Activated CD4-positive, alpha-beta T cell treated with anti-CD3 and anti-CD28 coated beads for 36 hours (primary cell): ENCODE results near the gene CREB3L1. TPM values are rescaled to one million over a fixed set of nuclear protein-coding genes. Genes with fewer than 3 reads are reported as not detected.

ENCODE experiments used
- ATAC-seq: fragments of 200-7000 bp; cut with Tn5 transposase; one replicate; pipeline ENCODE4 v1.10.0; 2021; ENCODE audit warnings: mild to moderate bottlenecking, moderate library complexity
- CTCF ChIA-PET: fragments of 350-600 bp; sonication (Branson Sonifier 250); formaldehyde crosslinking; loops from one replicate; lab custom pipeline; 2021; ENCODE audit warnings: antibody characterized with exemption; lab: Charles Lee
- POLR2A ChIA-PET: fragments of 350-600 bp; sonication (Branson Sonifier 250); formaldehyde crosslinking; loops from one replicate; lab custom pipeline; 2021; ENCODE audit warnings: antibody characterized with exemption, inconsistent platforms; lab: Charles Lee
- DNase-seq: peaks from one replicate; pipeline ENCODE4 v3.0.0-alpha.2; 2020
- H3K27ac Mint-ChIP-seq: one replicate; pipeline ENCODE4 v1.8.0; 2021; ENCODE audit warnings: mixed read lengths
- H3K27me3 Mint-ChIP-seq: one replicate; pipeline ENCODE4 v1.8.0; 2021; ENCODE audit warnings: mixed read lengths
- H3K36me3 Mint-ChIP-seq: one replicate; pipeline ENCODE4 v1.8.0; 2021; ENCODE audit warnings: low read depth, mixed read lengths
- H3K4me1 Mint-ChIP-seq: one replicate; pipeline ENCODE4 v1.8.0; 2021; ENCODE audit warnings: mixed read lengths
- H3K4me3 Mint-ChIP-seq: one replicate; pipeline ENCODE4 v1.8.0; 2021; ENCODE audit warnings: mild to moderate bottlenecking, moderate library complexity, mixed read lengths
- H3K9me3 Mint-ChIP-seq: one replicate; pipeline ENCODE4 v1.8.0; 2021; ENCODE audit warnings: low read depth, mixed read lengths
- intact Hi-C, 2 experiments: fragments of 100-400 bp; cut with DNase I in 1 of 2; cut with micrococcal nuclease in 1 of 2; formaldehyde crosslinking; loops; one replicate each; pipeline versions ENCODE4 v1.14.2 to v1.15.1; 2022 to 2024; cut with DNase I, micrococcal nuclease
- total RNA-seq, 2 experiments: library from RNA; stranded (reverse); gene quantifications; one replicate each; pipeline ENCODE4 v1.2.3, GENCODE V29; 2021

Gene CREB3L1
- total RNA-seq, 2 experiments from 2014 or later, result 0.19 TPM; not detected in 1

- peaks cover 53% of the 10 kb centered on the region for H3K4me1 Mint-ChIP-seq
- ChIA-PET POLR2A (no interaction called here), CTCF (interaction anchor here (0.9 to 7.3 kb wide), 3 partner anchors 11 to 126 kb away, joined by 3 to 141 read pairs (median 4); partner anchors contain the start of gene DGKZ)
- no peak overlapping the region for H3K4me3 Mint-ChIP-seq
- H3K27me3 Mint-ChIP-seq, result no peaks in the 10 kb centered on the region
- no peak for ATAC-seq
- peaks cover 2% of the 10 kb centered on the region for H3K36me3 Mint-ChIP-seq
- intact Hi-C loops, result loop anchor here in 1 of 2 experiments (10.0 kb wide), 1 partner anchor 59 kb away; no protein-coding TSS in a partner anchor
- no peak for DNase-seq
- peak overlapping the region; percentile 19 for H3K27ac Mint-ChIP-seq
- H3K9me3 Mint-ChIP-seq, result no peaks in the 10 kb centered on the region
Observed at GRCh38 chr11:46363455-46364005, 86.1 kb downstream of the CREB3L1 start.

- Mint-ChIP-seq H3K36me3 (peaks cover 2% of the 10 kb centered on the region), H3K27ac (peak overlapping the region; percentile 19), H3K27me3 (no peaks in the 10 kb centered on the region), H3K4me3 (no peak overlapping the region), H3K9me3 (no peaks in the 10 kb centered on the region), H3K4me1 (peaks cover 50% of the 10 kb centered on the region)
- DNase-seq (no peak), ATAC-seq (no peak)
- intact Hi-C loops, result loop anchor here in 1 of 2 experiments (10.0 kb wide), 1 partner anchor 59 kb away; no protein-coding TSS in a partner anchor
- CTCF ChIA-PET, result interaction anchor here (0.9 to 7.3 kb wide), 2 partner anchors 12 to 126 kb away, joined by 3 to 141 read pairs; partner anchors contain the start of gene DGKZ
- POLR2A ChIA-PET, result no interaction called here
Observed at GRCh38 chr11:46364056-46364455, 86.6 kb downstream of the CREB3L1 start.

- Mint-ChIP-seq H3K27ac (peak overlapping the region; percentile 22), H3K27me3 (no peaks in the 10 kb centered on the region), H3K4me1 (peaks cover 49% of the 10 kb centered on the region), H3K4me3 (no peak overlapping the region), H3K9me3 (no peaks in the 10 kb centered on the region), H3K36me3 (peaks cover 8% of the 10 kb centered on the region)
- ChIA-PET CTCF (interaction anchor here (0.6 to 7.3 kb wide), 5 partner anchors 13 to 177 kb away, joined by 3 to 141 read pairs (median 3); partner anchors contain the start of genes CHRM4 and DGKZ), POLR2A (no interaction called here)
- ATAC-seq (no peak), DNase-seq (no peak)
- intact Hi-C loops, result loop anchor here in 1 of 2 experiments (5.0 to 10.0 kb wide), 2 partner anchors 60 to 127 kb away; no protein-coding TSS in a partner anchor
Observed at GRCh38 chr11:46364791-46365190, 87.3 kb downstream of the CREB3L1 start.

- no peaks in the 10 kb centered on the region for H3K27me3 Mint-ChIP-seq
- H3K9me3 Mint-ChIP-seq, result no peaks in the 10 kb centered on the region
- peaks cover 39% of the 10 kb centered on the region for H3K4me1 Mint-ChIP-seq
- peaks cover 15% of the 10 kb centered on the region for H3K36me3 Mint-ChIP-seq
- H3K4me3 Mint-ChIP-seq, result no peak overlapping the region
- DNase-seq (no peak), ATAC-seq (no peak)
- intact Hi-C loops, result loop anchor here in 1 of 2 experiments (2.0 to 10.0 kb wide), 3 partner anchors 13 to 129 kb away; no protein-coding TSS in a partner anchor
- H3K27ac Mint-ChIP-seq, result no peak overlapping the region
- ChIA-PET POLR2A (interaction anchor here (0.6 to 1.2 kb wide), 3 partner anchors 13 to 138 kb away, joined by 3 read pairs; no protein-coding TSS in a partner anchor), CTCF (interaction anchor here (0.9 to 7.3 kb wide), 6 partner anchors 8 to 123 kb away, joined by 3 to 141 read pairs (median 4); partner anchors contain the start of gene DGKZ)
Observed at GRCh38 chr11:46366260-46366659, 88.8 kb downstream of the CREB3L1 start.

- no peak for ATAC-seq
- CTCF ChIA-PET, result interaction anchor here (0.7 to 7.3 kb wide), 4 partner anchors 8 to 123 kb away, joined by 3 to 141 read pairs (median 4); partner anchors contain the start of gene DGKZ
- POLR2A ChIA-PET, result interaction anchor here (0.6 to 1.2 kb wide), 3 partner anchors 13 to 137 kb away, joined by 3 read pairs; no protein-coding TSS in a partner anchor
- Mint-ChIP-seq H3K27me3 (no peaks in the 10 kb centered on the region), H3K9me3 (no peaks in the 10 kb centered on the region), H3K4me3 (no peak overlapping the region), H3K27ac (peak overlapping the region; percentile 83), H3K4me1 (peaks cover 35% of the 10 kb centered on the region), H3K36me3 (peaks cover 15% of the 10 kb centered on the region)
- intact Hi-C loops, result loop anchor here (1.0 to 10.0 kb wide), 6 partner anchors 14 to 129 kb away; partner anchors contain the start of gene DGKZ (in 1 of the 2)
- no peak for DNase-seq
Observed at GRCh38 chr11:46366661-46367161, 89.2 kb downstream of the CREB3L1 start.

GRCh38 chr11:46367244-46367915 lies 89.9 kb downstream of the CREB3L1 start:
- peak overlapping the region; percentile 83 for H3K27ac Mint-ChIP-seq
- H3K27me3 Mint-ChIP-seq, result no peaks in the 10 kb centered on the region
- peaks cover 15% of the 10 kb centered on the region for H3K36me3 Mint-ChIP-seq
- CTCF ChIA-PET, result interaction anchor here (0.7 to 7.3 kb wide), 7 partner anchors 8 to 124 kb away, joined by 3 to 141 read pairs (median 4); partner anchors contain the start of gene DGKZ
- no peak overlapping the region for H3K4me3 Mint-ChIP-seq
- peak; percentile 87 for DNase-seq
- ATAC-seq, result peak; percentile 86
- no peaks in the 10 kb centered on the region for H3K9me3 Mint-ChIP-seq
- H3K4me1 Mint-ChIP-seq, result peaks cover 30% of the 10 kb centered on the region
- POLR2A ChIA-PET, result no interaction called here
- intact Hi-C loops, result loop anchor here (1.0 to 10.0 kb wide), 6 partner anchors 15 to 130 kb away; partner anchors contain the start of gene DGKZ (in 1 of the 2)

GRCh38 chr11:46367916-46368267 lies 90.4 kb downstream of the CREB3L1 start:
- CTCF ChIA-PET, result interaction anchor here (0.7 to 7.3 kb wide), 6 partner anchors 9 to 785 kb away, joined by 3 to 141 read pairs (median 6); partner anchors contain the start of gene DGKZ
- DNase-seq (no peak), ATAC-seq (no peak)
- Mint-ChIP-seq H3K4me1 (peaks cover 25% of the 10 kb centered on the region), H3K27me3 (no peaks in the 10 kb centered on the region), H3K4me3 (no peak overlapping the region), H3K36me3 (peaks cover 15% of the 10 kb centered on the region), H3K9me3 (no peaks in the 10 kb centered on the region), H3K27ac (no peak overlapping the region)
- intact Hi-C loops, result loop anchor here (1.0 to 10.0 kb wide), 6 partner anchors 15 to 131 kb away; partner anchors contain the start of gene DGKZ (in 1 of the 2)
- POLR2A ChIA-PET, result no interaction called here

GRCh38 chr11:46369458-46370152 lies 92.1 kb downstream of the CREB3L1 start:
- H3K4me3 Mint-ChIP-seq, result no peak overlapping the region
- POLR2A ChIA-PET, result no interaction called here
- intact Hi-C loops, result loop anchor here (1.0 to 10.0 kb wide), 3 partner anchors 65 to 169 kb away; no protein-coding TSS in a partner anchor
- ATAC-seq (peak; percentile 73), DNase-seq (peak; percentile 77)
- H3K4me1 Mint-ChIP-seq, result peaks cover 14% of the 10 kb centered on the region
- H3K36me3 Mint-ChIP-seq, result peaks cover 17% of the 10 kb centered on the region
- peak overlapping the region; percentile 31 for H3K27ac Mint-ChIP-seq
- CTCF ChIA-PET, result interaction anchor here (0.6 to 7.3 kb wide), 4 partner anchors 11 to 30 kb away, joined by 3 to 141 read pairs (median 12); partner anchors contain the start of gene DGKZ
- no peaks in the 10 kb centered on the region for H3K9me3 Mint-ChIP-seq
- H3K27me3 Mint-ChIP-seq, result no peaks in the 10 kb centered on the region

GRCh38 chr11:46370253-46370652 lies 92.8 kb downstream of the CREB3L1 start:
- no peak for ATAC-seq
- ChIA-PET POLR2A (no interaction called here), CTCF (interaction anchor here (3.0 to 7.3 kb wide), 2 partner anchors 11 to 18 kb away, joined by 22 to 141 read pairs; partner anchors contain the start of gene DGKZ)
- Mint-ChIP-seq H3K27me3 (no peaks in the 10 kb centered on the region), H3K9me3 (no peaks in the 10 kb centered on the region), H3K4me3 (no peak overlapping the region), H3K36me3 (peaks cover 17% of the 10 kb centered on the region), H3K4me1 (peaks cover 10% of the 10 kb centered on the region), H3K27ac (no peak overlapping the region)
- no peak for DNase-seq
- intact Hi-C loops, result no loop called here
